Thyroid gland (tissue), 4 donors: ENCODE measurements around the gene FUNDC1. TPM values are rescaled to one million over a fixed set of nuclear protein-coding genes. Genes with fewer than 3 reads are reported as not detected.

Experiments used
- DNase-seq, 2 donors: peaks; one replicate each; pipeline ENCODE4 v3.0.0-alpha.2; 2019
- H3K27ac ChIP-seq, 3 donors: fragments of 200-600 bp; sonication (generic); 1 replicate in 2 of 3; 2 replicates in 1 of 3; pipeline ENCODE4 v1.5.1; 2016 to 2019; ENCODE audit warnings: mild to moderate bottlenecking in 1 of 3, moderate library complexity in 1 of 3
- H3K27me3 ChIP-seq: fragments of 200-600 bp; sonication (generic); one replicate; pipeline ENCODE4 v1.5.1; 2019
- H3K36me3 ChIP-seq, 2 donors: fragments of 200-600 bp; sonication (generic); one replicate each; pipeline ENCODE4 v1.5.1; 2016 to 2019
- H3K4me1 ChIP-seq, 2 donors: fragments of 200-600 bp; sonication (generic); one replicate each; pipeline ENCODE4 v1.5.1; 2017 to 2019
- H3K4me3 ChIP-seq, 3 donors: fragments of 200-600 bp; sonication (generic); replicated peaks in 1 of 3; 1 replicate in 2 of 3; 2 replicates in 1 of 3; pipeline ENCODE4 v1.5.1; 2016; ENCODE audit warnings: mild to moderate bottlenecking in 1 of 3
- H3K9me3 ChIP-seq: fragments of 200-600 bp; sonication (generic); one replicate; pipeline ENCODE4 v1.5.1; 2017
- POLR2A ChIP-seq, 2 donors: fragments of 450-650 bp; IDR thresholded peaks; one replicate each; pipeline ENCODE4 v1.6.1; 2017; ENCODE audit warnings: antibody characterized with exemption in 2 of 2, mild to moderate bottlenecking in 2 of 2, moderate library complexity in 1 of 2
- WGBS, 2 donors: methylation state at CpG; one replicate each; pipeline ENCODE4 v1.1.5; 2017; 5-methylcytosine and 5-hydroxymethylcytosine counted together
- intact Hi-C: fragments of 100-400 bp; cut with DNase I; formaldehyde crosslinking; loops from one replicate; pipeline ENCODE4 v1.15.1; 2023
- total RNA-seq, 4 donors: library from RNA; depleted of rRNA; stranded (reverse); fragments of >200 nt; gene quantifications; one replicate each; pipeline ENCODE4 v1.2.3, GENCODE V29; 2016
- TF ChIP-seq, protein P1 (sequence below), 6 experiments: fragments of 200-600 bp in 3 of 6; fragments of 450-650 bp in 3 of 6; sonication (generic) in 3 of 6; IDR thresholded peaks; one replicate each; pipeline ENCODE4 v1.5.1; 2016 to 2019; ENCODE audit warnings: antibody characterized with exemption in 6 of 6, mild to moderate bottlenecking in 2 of 6, inconsistent platforms in 1 of 6, moderate library complexity in 1 of 6

Gene FUNDC1
- total RNA-seq, 4 donors from 2014 or later = 10.4 to 15.6 (median 12.6) TPM

- no peaks in the 10 kb centered on the region for H3K9me3 ChIP-seq
- TF ChIP-seq, protein P1, sequence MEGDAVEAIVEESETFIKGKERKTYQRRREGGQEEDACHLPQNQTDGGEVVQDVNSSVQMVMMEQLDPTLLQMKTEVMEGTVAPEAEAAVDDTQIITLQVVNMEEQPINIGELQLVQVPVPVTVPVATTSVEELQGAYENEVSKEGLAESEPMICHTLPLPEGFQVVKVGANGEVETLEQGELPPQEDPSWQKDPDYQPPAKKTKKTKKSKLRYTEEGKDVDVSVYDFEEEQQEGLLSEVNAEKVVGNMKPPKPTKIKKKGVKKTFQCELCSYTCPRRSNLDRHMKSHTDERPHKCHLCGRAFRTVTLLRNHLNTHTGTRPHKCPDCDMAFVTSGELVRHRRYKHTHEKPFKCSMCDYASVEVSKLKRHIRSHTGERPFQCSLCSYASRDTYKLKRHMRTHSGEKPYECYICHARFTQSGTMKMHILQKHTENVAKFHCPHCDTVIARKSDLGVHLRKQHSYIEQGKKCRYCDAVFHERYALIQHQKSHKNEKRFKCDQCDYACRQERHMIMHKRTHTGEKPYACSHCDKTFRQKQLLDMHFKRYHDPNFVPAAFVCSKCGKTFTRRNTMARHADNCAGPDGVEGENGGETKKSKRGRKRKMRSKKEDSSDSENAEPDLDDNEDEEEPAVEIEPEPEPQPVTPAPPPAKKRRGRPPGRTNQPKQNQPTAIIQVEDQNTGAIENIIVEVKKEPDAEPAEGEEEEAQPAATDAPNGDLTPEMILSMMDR (IDR thresholded peaks at IDR 0.05) = no peak
- TF ChIP-seq POLR2A (IDR thresholded peaks at IDR 0.05) = no peak
- DNase-seq = no peak
- no peaks in the 10 kb centered on the region for H3K4me1 ChIP-seq
- intact Hi-C loops = no loop called here
- H3K27ac ChIP-seq = no peak overlapping the region
- H3K27me3 ChIP-seq = no peaks in the 10 kb centered on the region
- WGBS, 2 donors = 71 to 80% methylated on average over 4 of the region's 4 CpGs
- no peaks in the 10 kb centered on the region for H3K36me3 ChIP-seq
- no peak overlapping the region for H3K4me3 ChIP-seq
These were observed 39.1 kb downstream of the FUNDC1 start for GRCh38 chrX:44503560-44503959.

DNA sequence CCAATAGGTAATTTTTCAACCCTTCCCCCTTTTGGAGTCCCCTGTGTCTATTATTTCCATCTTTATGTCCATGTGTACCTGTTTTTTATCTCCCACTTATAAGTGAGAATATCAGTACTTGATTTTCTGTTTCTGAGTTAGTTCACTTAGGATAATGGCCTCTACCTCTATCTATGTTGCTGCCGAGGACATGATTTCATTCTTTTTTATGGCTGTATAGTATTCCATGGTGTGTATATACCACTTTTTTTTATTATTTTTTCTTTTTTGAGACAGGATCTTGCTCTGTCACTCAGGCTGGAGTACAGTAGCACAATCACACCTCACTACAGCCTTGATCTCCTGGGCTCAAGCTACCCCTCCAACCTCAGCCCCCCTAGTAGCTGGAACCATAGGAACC is 47.6 kb downstream of the FUNDC1 start:
- Histone ChIP-seq H3K4me1 (no peaks in the 10 kb centered on the region), H3K9me3 (no peaks in the 10 kb centered on the region), H3K27me3 (no peaks in the 10 kb centered on the region), H3K27ac (no peak overlapping the region), H3K36me3 (no peaks in the 10 kb centered on the region), H3K4me3 (no peak overlapping the region)
- DNase-seq = no peak
- no peak for TF ChIP-seq POLR2A (IDR thresholded peaks at IDR 0.05)
- TF ChIP-seq, protein P1 (IDR thresholded peaks at IDR 0.05) = no peak
- intact Hi-C loops = no loop called here
- WGBS, 2 donors = 97 to 100% methylated on average over 1 of the region's 1 CpG

DNA sequence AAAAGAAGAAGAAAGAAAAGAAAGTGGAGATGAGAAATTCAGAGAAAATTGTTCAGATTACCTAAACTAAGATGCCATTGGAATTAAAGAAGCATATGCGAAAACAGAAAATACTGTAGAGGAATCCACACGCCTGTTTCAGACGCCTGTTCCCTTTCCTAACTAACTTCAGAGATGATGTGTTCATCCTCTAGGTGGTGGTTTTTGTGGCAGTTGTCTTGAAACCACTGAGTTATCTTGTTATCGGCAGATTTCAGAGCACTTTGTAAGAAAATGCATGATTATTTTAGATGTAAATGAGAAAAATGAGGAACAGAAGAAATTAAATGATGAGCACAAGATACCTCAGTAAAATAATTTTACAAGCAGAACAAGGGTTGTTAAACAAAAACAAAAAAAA is 48.3 kb downstream of the FUNDC1 start:
- Histone ChIP-seq H3K27ac (no peak overlapping the region), H3K4me1 (no peaks in the 10 kb centered on the region), H3K36me3 (no peaks in the 10 kb centered on the region), H3K4me3 (no peak overlapping the region), H3K9me3 (no peaks in the 10 kb centered on the region), H3K27me3 (no peaks in the 10 kb centered on the region)
- WGBS, 2 donors = 86 to 94% methylated on average over 4 of the region's 4 CpGs
- no peak for DNase-seq
- TF ChIP-seq, protein P1 (IDR thresholded peaks at IDR 0.05) = no peak
- TF ChIP-seq POLR2A (IDR thresholded peaks at IDR 0.05) = no peak
- intact Hi-C loops = no loop called here

DNA sequence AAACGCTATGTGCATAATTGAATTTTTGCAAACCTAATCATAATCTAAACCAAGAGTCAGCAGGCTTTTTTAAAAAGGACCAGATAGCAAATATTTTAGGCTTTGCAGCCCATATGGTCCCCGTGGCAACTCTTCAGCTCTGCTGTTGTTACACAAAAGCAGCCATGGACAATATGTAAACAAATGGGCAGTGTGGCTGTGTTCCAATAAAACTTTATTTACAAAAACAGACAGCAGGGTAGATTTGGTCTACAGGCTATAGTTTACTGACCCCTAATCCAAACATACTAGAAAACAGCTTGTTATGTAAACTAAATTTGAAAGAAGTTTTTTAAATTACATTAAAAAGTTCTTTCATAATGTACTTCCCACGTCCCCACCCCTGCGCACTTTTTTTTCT is 53.1 kb downstream of the FUNDC1 start:
- Histone ChIP-seq H3K9me3 (no peaks in the 10 kb centered on the region), H3K36me3 (no peaks in the 10 kb centered on the region), H3K27ac (no peak overlapping the region), H3K27me3 (no peaks in the 10 kb centered on the region), H3K4me3 (no peak overlapping the region), H3K4me1 (no peaks in the 10 kb centered on the region)
- WGBS, 2 donors = 87 to 88% methylated on average over 4 of the region's 4 CpGs
- intact Hi-C loops = no loop called here
- TF ChIP-seq, protein P1 (IDR thresholded peaks at IDR 0.05) = no peak
- TF ChIP-seq POLR2A (IDR thresholded peaks at IDR 0.05) = no peak
- no peak for DNase-seq

- WGBS, 2 donors = 92 to 100% methylated on average over 3 to 4 of the region's 4 CpGs
- no peak overlapping the region for H3K27ac ChIP-seq
- H3K4me1 ChIP-seq = peaks cover 0 to 4% of the 10 kb centered on the region in 2 donors
These were observed 58.0 kb downstream of the FUNDC1 start for GRCh38 chrX:44484607-44485146.

More at GRCh38 chrX:44484607-44485146, 58.0 kb downstream of the FUNDC1 start:
- no peaks in the 10 kb centered on the region for H3K9me3 ChIP-seq
- no peaks in the 10 kb centered on the region for H3K27me3 ChIP-seq
- DNase-seq = no peak
- no peak overlapping the region for H3K4me3 ChIP-seq
- TF ChIP-seq, protein P1 (IDR thresholded peaks at IDR 0.05) = no peak
- no peak for TF ChIP-seq POLR2A (IDR thresholded peaks at IDR 0.05)
- no peaks in the 10 kb centered on the region for H3K36me3 ChIP-seq
- intact Hi-C loops = no loop called here
